HG03097 (cell line): ENCODE data around the gene CGNL1.

Experiments used
- ATAC-seq: cut with Tn5 transposase; IDR thresholded peaks from one replicate; pipeline ENCODE4 v1.9.1; 2021; ENCODE audit not compliant: unreplicated experiment, low FRiP score

Gene CGNL1

DNA sequence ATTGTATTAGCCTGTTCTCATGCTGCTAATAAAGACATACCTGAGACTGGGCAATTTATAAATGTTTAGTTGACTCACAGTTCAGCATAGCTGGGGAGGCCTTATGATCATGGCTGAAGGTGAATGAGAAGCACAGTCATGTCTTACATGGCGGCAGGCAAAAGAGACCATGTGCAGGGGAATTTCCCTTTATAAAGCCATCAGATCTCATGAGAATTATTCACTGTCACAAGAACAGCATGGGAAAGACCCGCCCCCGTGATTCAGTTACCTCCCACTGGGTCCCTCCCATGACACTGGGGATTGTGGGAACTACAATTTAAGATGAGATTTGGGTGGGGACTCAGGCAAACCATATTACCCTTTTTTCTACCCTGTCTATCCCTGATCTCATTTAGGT lies 163.9 kb downstream of the CGNL1 start:
- ATAC-seq, result no peak

GRCh38 chr15:57540736-57541135 lies 164.4 kb downstream of the CGNL1 start:
- no peak for ATAC-seq

GRCh38 chr15:57541271-57541670 lies 165.0 kb downstream of the CGNL1 start:
- no peak for ATAC-seq

DNA sequence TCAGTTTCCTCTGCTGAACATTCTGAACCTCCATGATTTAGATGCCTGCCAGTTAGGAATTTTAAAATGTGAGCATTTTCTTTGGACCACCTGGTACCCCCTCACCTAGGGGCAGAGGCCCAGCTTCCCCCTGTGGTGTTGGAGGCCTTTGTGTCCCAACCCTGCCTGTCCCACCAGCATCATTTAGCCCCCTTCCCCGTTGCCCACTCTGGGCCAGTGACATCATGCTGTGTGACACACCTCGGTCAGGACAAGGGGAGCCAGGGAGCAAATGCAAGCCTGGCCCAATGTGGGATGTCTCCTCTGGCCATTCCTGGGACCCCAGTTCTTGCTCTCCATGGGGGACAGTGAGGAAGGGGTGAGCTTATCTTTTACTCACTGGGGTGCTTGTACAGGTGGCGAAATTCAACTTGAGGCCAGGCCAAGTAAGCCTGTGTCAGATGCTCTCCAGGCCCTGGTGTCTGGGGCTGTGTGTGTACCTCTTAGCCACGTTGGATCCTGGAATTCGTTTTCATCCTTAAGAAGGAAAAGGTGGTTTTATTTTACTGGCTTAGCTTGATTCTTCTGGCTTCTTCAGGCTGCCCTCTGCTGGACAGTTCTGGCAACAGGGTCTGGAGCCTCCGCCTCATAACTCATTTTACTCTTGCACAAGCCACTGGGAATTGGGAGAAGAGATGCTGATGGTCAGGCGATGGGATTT lies 165.7 kb downstream of the CGNL1 start:
- ATAC-seq, result no peak

GRCh38 chr15:57542505-57542817 lies 166.2 kb downstream of the CGNL1 start:
- no peak for ATAC-seq

DNA sequence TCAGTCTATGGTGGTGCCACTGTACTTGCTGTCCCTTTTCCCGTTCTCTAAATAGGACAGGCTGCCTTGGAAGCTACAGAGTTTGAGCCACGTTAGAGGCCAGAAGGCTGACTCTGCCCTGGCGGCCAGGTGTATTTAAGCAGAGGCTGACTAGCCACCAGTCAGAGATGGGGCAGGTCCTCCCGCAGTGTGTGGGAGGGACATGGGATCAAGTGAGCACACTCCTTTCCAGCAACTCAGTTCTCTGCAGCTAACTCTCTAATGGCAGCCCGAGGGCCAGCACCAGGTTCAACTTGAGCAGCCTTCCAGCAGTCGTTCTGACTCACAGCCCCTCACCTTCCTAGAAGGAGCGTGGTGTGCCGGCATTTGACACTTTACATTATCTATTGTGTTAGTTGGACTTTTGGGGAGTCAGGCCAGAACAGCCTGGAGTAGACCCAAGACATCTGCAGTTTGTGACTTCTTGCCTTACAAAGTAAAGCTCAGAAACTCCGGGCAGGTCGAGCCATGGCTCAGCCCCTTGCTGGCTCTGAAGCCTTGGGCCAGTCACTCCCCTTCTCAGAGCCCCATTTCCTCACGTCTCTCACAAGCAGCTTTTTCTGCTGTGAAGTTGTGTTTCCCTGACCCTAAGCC lies 168.7 kb downstream of the CGNL1 start:
- no peak for ATAC-seq

DNA sequence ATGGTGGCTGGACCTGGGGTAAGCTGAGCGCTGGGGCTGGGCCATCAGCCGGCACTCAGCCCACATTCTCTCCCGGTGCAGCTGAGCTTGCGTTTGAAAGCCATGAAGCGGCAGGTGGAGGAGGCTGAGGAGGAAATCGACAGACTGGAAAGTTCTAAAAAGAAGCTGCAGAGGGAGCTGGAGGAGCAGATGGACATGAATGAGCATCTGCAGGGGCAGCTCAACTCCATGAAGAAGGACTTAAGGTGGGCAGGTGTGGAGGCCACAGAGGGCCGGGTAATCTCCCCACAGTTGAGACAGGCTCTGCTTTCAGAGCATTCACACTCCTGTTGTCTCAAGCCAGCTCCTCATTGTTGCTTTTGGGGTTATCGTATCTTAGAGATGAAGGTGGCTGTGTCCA lies 169.7 kb downstream of the CGNL1 start:
- ATAC-seq, result no peak

DNA sequence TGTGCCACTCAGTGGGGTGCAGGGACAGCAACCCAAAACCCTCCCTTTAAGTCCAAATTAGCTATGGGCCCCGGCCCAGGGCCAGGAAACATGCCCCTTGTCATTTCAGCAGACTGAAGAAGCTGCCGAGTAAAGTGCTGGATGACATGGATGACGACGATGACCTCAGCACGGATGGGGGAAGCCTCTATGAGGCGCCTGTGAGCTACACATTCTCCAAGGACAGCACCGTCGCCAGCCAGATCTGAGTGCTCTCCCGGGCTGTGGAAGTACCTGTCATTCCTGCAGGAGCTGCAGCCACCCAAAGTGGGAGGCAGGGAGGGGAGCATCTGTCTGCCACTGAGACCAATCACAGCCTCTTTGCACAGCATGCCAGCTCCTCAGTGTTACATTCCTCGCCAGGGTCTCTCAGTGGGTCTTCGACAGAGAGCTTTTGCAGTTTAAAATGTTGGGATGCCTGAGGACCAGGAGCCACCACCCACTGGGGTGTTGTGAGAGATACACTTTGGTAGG lies 171.0 kb downstream of the CGNL1 start:
- no peak for ATAC-seq

GRCh38 chr15:57548351-57548750 lies 172.0 kb downstream of the CGNL1 start:
- ATAC-seq, result no peak

DNA sequence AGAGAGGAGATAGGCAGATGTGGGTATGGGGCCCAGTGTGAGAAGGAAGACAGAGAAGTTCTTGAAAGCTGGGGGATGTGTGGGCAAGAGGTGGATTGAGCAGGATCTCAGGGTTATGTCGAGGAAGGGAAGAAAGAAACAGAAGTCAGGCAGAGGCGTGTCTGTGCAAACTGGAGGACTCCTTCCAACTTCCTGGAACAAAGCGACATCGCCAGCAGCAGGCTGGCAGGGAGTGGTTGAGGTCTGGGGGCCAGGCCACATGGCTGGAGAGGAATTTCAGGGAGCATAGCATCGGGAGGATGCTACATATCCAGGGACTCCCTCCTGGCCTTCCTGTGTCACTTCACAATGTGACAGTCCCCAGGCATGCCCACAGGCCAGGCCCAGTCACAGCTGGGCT lies 172.5 kb downstream of the CGNL1 start:
- no peak for ATAC-seq

DNA sequence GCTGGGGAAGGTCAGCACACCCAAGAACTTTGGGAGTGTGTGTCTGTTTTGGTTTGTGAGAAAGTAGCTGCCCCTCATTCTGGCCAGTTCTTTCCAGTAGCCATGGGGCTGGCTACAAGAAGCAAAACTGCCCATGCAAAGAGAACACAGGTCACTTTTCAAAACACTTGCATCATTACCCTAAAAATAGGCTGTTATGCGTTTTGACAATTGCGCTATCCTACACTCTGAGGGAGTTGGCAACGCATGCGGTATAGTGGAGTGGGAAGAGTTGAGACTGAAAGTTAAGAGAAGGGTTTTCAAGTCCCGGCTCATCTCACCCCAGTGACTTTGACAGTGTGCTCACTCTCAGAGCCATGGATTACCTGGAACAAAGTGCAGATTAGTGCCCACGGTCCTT lies 173.6 kb downstream of the CGNL1 start:
- no peak for ATAC-seq

DNA sequence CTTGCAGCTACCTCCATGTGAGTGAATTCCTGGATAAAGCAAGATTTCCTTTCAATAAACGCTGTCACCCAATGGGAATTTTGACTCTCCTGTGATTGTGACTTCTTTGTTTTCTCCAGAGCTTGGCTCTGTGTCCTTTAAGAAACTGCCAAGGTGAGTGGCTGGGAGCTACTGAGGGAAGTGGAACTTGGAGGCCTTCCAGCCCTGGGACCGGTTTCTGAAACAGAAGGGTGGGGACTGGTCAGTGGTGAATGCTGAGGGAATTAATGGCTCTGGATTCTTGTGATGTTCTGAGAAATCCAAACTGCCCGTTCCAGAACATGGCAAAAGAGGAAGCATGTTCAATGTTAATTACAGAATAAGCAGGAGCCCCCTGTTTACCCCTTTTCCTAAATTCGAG lies 174.3 kb downstream of the CGNL1 start:
- no peak for ATAC-seq

DNA sequence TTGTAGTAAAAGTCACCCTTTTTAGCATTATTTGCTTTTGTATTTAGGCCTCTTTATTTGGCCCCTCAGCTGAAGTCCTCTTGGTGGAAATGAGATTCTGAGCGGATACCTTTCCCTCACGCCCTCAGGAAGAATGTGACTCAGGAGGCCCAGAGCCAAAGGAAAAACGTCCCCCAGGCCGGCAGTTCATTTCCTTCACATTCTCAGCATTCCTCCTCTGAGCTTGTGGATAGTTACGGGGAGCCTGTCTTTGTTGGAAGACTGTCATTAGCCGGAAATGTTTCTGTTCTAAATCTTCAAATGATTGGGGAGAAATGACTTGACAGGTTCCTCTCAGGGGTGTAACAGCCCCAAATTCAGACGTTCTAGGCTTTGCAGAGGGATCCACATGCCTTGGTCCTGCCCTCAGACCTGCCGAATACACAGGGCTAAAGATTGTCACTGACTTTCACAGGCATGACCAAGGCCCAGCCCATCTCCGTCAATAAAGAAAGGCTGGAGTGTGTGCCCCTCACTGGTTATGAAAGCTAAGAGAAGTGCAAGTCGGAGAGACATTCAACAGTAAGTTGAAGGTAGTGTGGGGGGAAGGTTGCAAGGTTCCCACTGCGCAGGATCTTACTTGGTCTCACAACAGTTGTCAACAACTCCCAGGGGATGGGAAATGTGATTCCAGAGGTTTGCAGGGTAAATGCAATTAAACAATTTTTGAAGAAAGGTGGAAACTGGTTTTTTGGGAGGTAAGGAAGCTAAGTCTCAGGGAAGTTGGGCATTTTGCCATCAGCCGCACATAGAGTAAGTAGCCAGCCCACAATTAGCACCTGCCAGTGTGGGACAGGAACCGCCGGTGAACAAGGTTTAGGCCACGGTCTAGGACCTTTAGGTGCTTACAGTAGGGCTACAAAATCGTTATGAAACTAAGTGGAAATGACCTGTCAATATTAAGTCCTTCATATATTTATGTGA lies 175.7 kb downstream of the CGNL1 start:
- no peak for ATAC-seq

- no peak for ATAC-seq
Measured at GRCh38 chr15:57552678-57553334, 176.5 kb downstream of the CGNL1 start.

- no peak for ATAC-seq
Measured at GRCh38 chr15:57553526-57553925, 177.2 kb downstream of the CGNL1 start.

- no peak for ATAC-seq
Measured at GRCh38 chr15:57554063-57554811, 177.9 kb downstream of the CGNL1 start.

DNA sequence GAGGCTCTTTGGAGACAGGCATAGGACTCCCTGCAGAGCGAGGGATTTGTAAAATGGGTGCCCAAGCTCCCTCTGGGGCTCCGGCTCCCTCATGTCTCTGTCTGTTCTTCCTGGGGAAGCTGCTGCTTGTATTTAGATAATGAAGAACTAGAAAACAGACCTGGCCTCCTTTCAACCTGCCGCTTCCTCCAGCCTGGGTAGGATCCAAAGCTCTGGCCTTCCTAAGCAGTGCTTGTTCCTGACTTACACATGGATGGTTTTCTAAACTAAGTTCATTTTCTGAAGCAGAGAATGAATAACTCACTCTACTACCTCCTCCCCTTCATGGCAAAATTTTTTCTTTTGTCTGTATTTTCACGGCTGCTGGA lies 178.5 kb downstream of the CGNL1 start:
- ATAC-seq, result no peak

GRCh38 chr15:57555270-57555669 lies 179.0 kb downstream of the CGNL1 start:
- ATAC-seq, result no peak

GRCh38 chr15:57556040-57556439 lies 179.7 kb downstream of the CGNL1 start:
- ATAC-seq, result no peak

GRCh38 chr15:57557267-57557666 lies 181.0 kb downstream of the CGNL1 start:
- ATAC-seq, result no peak
